ENCODE data around the gene LIFR.

LIFR gene

GRCh38 chr5:38431242-38431853 lies 125.1 kb downstream of the LIFR start:
- DNase-seq = no peak

GRCh38 chr5:38426986-38427950 lies 129.2 kb downstream of the LIFR start:
- no peak for DNase-seq

GRCh38 chr5:38426490-38426889 lies 130.0 kb downstream of the LIFR start:
- DNase-seq = no peak

Measured in activated CD4-positive, alpha-beta T cell treated with anti-CD3 and anti-CD28 coated beads, Interleukin-2, amount 50 U/mL, for 16 hours (primary cell).